MM.1S (cell line): ENCODE measurements around the gene BACE1.

Experiments
- DNase-seq: peaks from one replicate; pipeline ENCODE4 v3.0.0-alpha.2; 2015
- H2AFZ ChIP-seq: fragments of 300-600 bp; sonication (generic); 2 replicates; pipeline ENCODE4 v1.6.0; 2016; ENCODE audit warnings: antibody characterized with exemption, low read length
- H3F3A ChIP-seq: fragments of 300-600 bp; sonication (generic); 2 replicates; pipeline ENCODE4 v1.6.1; 2016; ENCODE audit warnings: mild to moderate bottlenecking, antibody characterized with exemption, low read length, moderate library complexity, mixed read lengths; ENCODE audit not compliant: insufficient read depth
- H3K27ac ChIP-seq: fragments of 300-600 bp; sonication (generic); 2 replicates; pipeline ENCODE4 v1.5.1; 2016; ENCODE audit warnings: mild to moderate bottlenecking, low read length
- H3K27me3 ChIP-seq: fragments of 300-600 bp; sonication (generic); replicated peaks from 2 replicates; pipeline ENCODE4 v1.6.0; 2016; ENCODE audit warnings: low read length; ENCODE audit not compliant: insufficient read depth
- H3K36me3 ChIP-seq: fragments of 300-600 bp; sonication (generic); replicated peaks from 2 replicates; pipeline ENCODE4 v1.6.1; 2016; ENCODE audit warnings: mild to moderate bottlenecking, low read length, mixed read lengths; ENCODE audit not compliant: insufficient read depth
- H3K4me1 ChIP-seq: fragments of 300-600 bp; sonication (generic); 2 replicates; pipeline ENCODE4 v1.6.1; 2016; ENCODE audit warnings: low read length, mixed read lengths
- H3K4me2 ChIP-seq: fragments of 300-600 bp; sonication (generic); 2 replicates; pipeline ENCODE4 v1.6.0; 2016; ENCODE audit warnings: low read depth, low read length
- H3K4me3 ChIP-seq: fragments of 300-600 bp; sonication (generic); 2 replicates; pipeline ENCODE4 v1.5.1; 2016; ENCODE audit warnings: low read length, mixed read lengths
- H3K79me2 ChIP-seq: fragments of 300-600 bp; sonication (generic); 2 replicates; pipeline ENCODE4 v1.6.1; 2016; ENCODE audit warnings: mixed run types, low read length, mixed read lengths
- H3K9ac ChIP-seq: fragments of 300-600 bp; sonication (generic); 2 replicates; pipeline ENCODE4 v1.6.1; 2016; ENCODE audit warnings: low read length, mixed read lengths
- H3K9me2 ChIP-seq: fragments of 300-600 bp; sonication (generic); replicated peaks from 2 replicates; pipeline ENCODE4 v1.6.1; 2016; ENCODE audit warnings: mild to moderate bottlenecking, low read length, mixed read lengths; ENCODE audit not compliant: insufficient read depth
- H3K9me3 ChIP-seq: fragments of 300-600 bp; sonication (generic); replicated peaks from 2 replicates; pipeline ENCODE4 v1.6.1; 2016; ENCODE audit warnings: mild to moderate bottlenecking, low read length, mixed read lengths; ENCODE audit not compliant: insufficient read depth
- H4K20me1 ChIP-seq: fragments of 300-600 bp; sonication (generic); 2 replicates; pipeline ENCODE4 v1.6.1; 2016; ENCODE audit warnings: mild to moderate bottlenecking, low read length, moderate library complexity, mixed read lengths; ENCODE audit not compliant: insufficient read depth
- CTCF ChIP-seq: fragments of 300-600 bp; sonication (generic); IDR thresholded peaks from 2 replicates; pipeline ENCODE4 v1.5.1; 2016; ENCODE audit warnings: antibody characterized with exemption, low read length, mixed read lengths
- EZH2 ChIP-seq: fragments of 300-600 bp; sonication (generic); optimal IDR thresholded peaks from 2 replicates; pipeline ENCODE3; 2017; ENCODE audit warnings: low read depth, mild to moderate bottlenecking, antibody characterized with exemption, low read length, mixed read lengths
- EZH2phosphoT487 ChIP-seq: fragments of 300-600 bp; sonication (generic); IDR thresholded peaks from 2 replicates; pipeline ENCODE4 v1.6.1; 2018; ENCODE audit warnings: antibody characterized with exemption, low read length

Gene BACE1

GRCh38 chr11:117309310-117309709 lies 6.7 kb downstream of the BACE1 start:
- Histone ChIP-seq H3K9ac (no peak overlapping the region), H3K27ac (no peak overlapping the region), H3K4me3 (no peak overlapping the region), H2AFZ (no peak overlapping the region), H3K9me3 (no peaks in the 10 kb centered on the region), H4K20me1 (no peaks in the 10 kb centered on the region), H3K27me3 (no peaks in the 10 kb centered on the region), H3F3A (no peaks in the 10 kb centered on the region), H3K4me2 (no peak overlapping the region), H3K9me2 (no peaks in the 10 kb centered on the region), H3K4me1 (no peaks in the 10 kb centered on the region), H3K36me3 (no peaks in the 10 kb centered on the region), H3K79me2 (no peaks in the 10 kb centered on the region)
- TF ChIP-seq EZH2phosphoT487 (no peak), CTCF (no peak), EZH2 (no peak)
- no peak for DNase-seq

- DNase-seq = no peak
- H3K9ac ChIP-seq = no peak overlapping the region
- H3K27ac ChIP-seq = no peak overlapping the region
- H3K27me3 ChIP-seq = no peaks in the 10 kb centered on the region
- TF ChIP-seq EZH2 (no peak), CTCF (no peak), EZH2phosphoT487 (no peak)
- no peaks in the 10 kb centered on the region for H4K20me1 ChIP-seq
- H3K4me1 ChIP-seq = no peaks in the 10 kb centered on the region
- H3F3A ChIP-seq = no peaks in the 10 kb centered on the region
- no peak overlapping the region for H2AFZ ChIP-seq
- H3K9me3 ChIP-seq = no peaks in the 10 kb centered on the region
- H3K9me2 ChIP-seq = no peaks in the 10 kb centered on the region
- H3K4me3 ChIP-seq = no peak overlapping the region
- H3K4me2 ChIP-seq = no peak overlapping the region
- H3K36me3 ChIP-seq = no peaks in the 10 kb centered on the region
- H3K79me2 ChIP-seq = no peaks in the 10 kb centered on the region
Observed at GRCh38 chr11:117305145-117305544, 10.9 kb downstream of the BACE1 start.

GRCh38 chr11:117303646-117304315 lies 12.3 kb downstream of the BACE1 start:
- Histone ChIP-seq H3K36me3 (no peaks in the 10 kb centered on the region), H2AFZ (no peak overlapping the region)
- no peak for TF ChIP-seq EZH2
- no peak for TF ChIP-seq EZH2phosphoT487
- TF ChIP-seq CTCF = no peak

More at GRCh38 chr11:117303646-117304315, 12.3 kb downstream of the BACE1 start:
- Histone ChIP-seq H3K79me2 (no peaks in the 10 kb centered on the region), H3K27ac (no peak overlapping the region), H3K4me2 (no peak overlapping the region), H3K9me3 (no peaks in the 10 kb centered on the region), H3K9ac (no peak overlapping the region), H3K27me3 (no peaks in the 10 kb centered on the region), H3K9me2 (no peaks in the 10 kb centered on the region), H3K4me3 (no peak overlapping the region), H4K20me1 (no peaks in the 10 kb centered on the region), H3K4me1 (no peaks in the 10 kb centered on the region), H3F3A (no peaks in the 10 kb centered on the region)
- DNase-seq = no peak
